ENCODE data around the gene OR8A1.

The OR8A1 gene

GRCh38 chr11:124569697-124570096 is at the start of gene OR8A1:
OR8A1 (plus strand) TSS chr11:124569997; CDS start chr11:124570120, 123 bp downstream.
- H3K36me3 Mint-ChIP-seq: no peaks in the 10 kb centered on the region

GRCh38 chr11:124520550-124520854 is 49.3 kb upstream of the OR8A1 start:
- Mint-ChIP-seq H3K27ac (no peak overlapping the region), H3K36me3 (no peaks in the 10 kb centered on the region), H3K4me3 (no peak overlapping the region), H3K9me3 (no peaks in the 10 kb centered on the region), H3K4me1 (no peaks in the 10 kb centered on the region), H3K27me3 (peaks cover 4% of the 10 kb centered on the region)

More at GRCh38 chr11:124569697-124570096, at the start of gene OR8A1:
- Mint-ChIP-seq H3K27me3 (peaks cover 17% of the 10 kb centered on the region), H3K4me1 (no peaks in the 10 kb centered on the region), H3K27ac (no peak within 1 kb of the TSS), H3K9me3 (no peaks in the 10 kb centered on the region), H3K4me3 (no peak within 1 kb of the TSS)

- H3K9me3 Mint-ChIP-seq: peaks cover 3% of the 10 kb centered on the region
- no peaks in the 10 kb centered on the region for H3K4me1 Mint-ChIP-seq
- peaks cover 21% of the 10 kb centered on the region for H3K27me3 Mint-ChIP-seq
- H3K36me3 Mint-ChIP-seq: no peaks in the 10 kb centered on the region
- no peak overlapping the region for H3K27ac Mint-ChIP-seq
- H3K4me3 Mint-ChIP-seq: no peak overlapping the region
Measured at GRCh38 chr11:124533626-124534025, 36.2 kb upstream of the OR8A1 start.

GRCh38 chr11:124534051-124534450 is 35.7 kb upstream of the OR8A1 start:
- no peak overlapping the region for H3K4me3 Mint-ChIP-seq
- no peaks in the 10 kb centered on the region for H3K4me1 Mint-ChIP-seq
- H3K9me3 Mint-ChIP-seq: no peaks in the 10 kb centered on the region
- no peaks in the 10 kb centered on the region for H3K36me3 Mint-ChIP-seq
- H3K27ac Mint-ChIP-seq: no peak overlapping the region
- peaks cover 22% of the 10 kb centered on the region for H3K27me3 Mint-ChIP-seq

- H3K4me1 Mint-ChIP-seq: no peaks in the 10 kb centered on the region
- H3K27me3 Mint-ChIP-seq: peaks cover 25% of the 10 kb centered on the region
- H3K4me3 Mint-ChIP-seq: no peak overlapping the region
- no peaks in the 10 kb centered on the region for H3K9me3 Mint-ChIP-seq
- no peaks in the 10 kb centered on the region for H3K36me3 Mint-ChIP-seq
- H3K27ac Mint-ChIP-seq: no peak overlapping the region
Measured at GRCh38 chr11:124535552-124536232, 34.1 kb upstream of the OR8A1 start.

GRCh38 chr11:124536520-124536919 is 33.3 kb upstream of the OR8A1 start:
- Mint-ChIP-seq H3K36me3 (no peaks in the 10 kb centered on the region), H3K4me3 (no peak overlapping the region), H3K27ac (no peak overlapping the region), H3K4me1 (no peaks in the 10 kb centered on the region), H3K9me3 (no peaks in the 10 kb centered on the region), H3K27me3 (peaks cover 26% of the 10 kb centered on the region)

- Mint-ChIP-seq H3K4me1 (no peaks in the 10 kb centered on the region), H3K27ac (no peak overlapping the region), H3K27me3 (peaks cover 26% of the 10 kb centered on the region), H3K4me3 (no peak overlapping the region), H3K36me3 (no peaks in the 10 kb centered on the region), H3K9me3 (peaks cover 2% of the 10 kb centered on the region)
Measured at GRCh38 chr11:124538019-124538418, 31.8 kb upstream of the OR8A1 start.

GRCh38 chr11:124541204-124541603 is 28.6 kb upstream of the OR8A1 start:
- Mint-ChIP-seq H3K27me3 (peaks cover 30% of the 10 kb centered on the region), H3K4me1 (no peaks in the 10 kb centered on the region), H3K36me3 (no peaks in the 10 kb centered on the region), H3K27ac (no peak overlapping the region), H3K4me3 (no peak overlapping the region), H3K9me3 (peaks cover 5% of the 10 kb centered on the region)

- Mint-ChIP-seq H3K36me3 (no peaks in the 10 kb centered on the region), H3K27ac (no peak overlapping the region), H3K9me3 (peaks cover 5% of the 10 kb centered on the region), H3K27me3 (peaks cover 26% of the 10 kb centered on the region), H3K4me3 (no peak overlapping the region), H3K4me1 (no peaks in the 10 kb centered on the region)
Measured at GRCh38 chr11:124543145-124543544, 26.7 kb upstream of the OR8A1 start.

- H3K4me1 Mint-ChIP-seq: no peaks in the 10 kb centered on the region
- no peak within 1 kb of the TSS for H3K4me3 Mint-ChIP-seq
- H3K27ac Mint-ChIP-seq: no peak within 1 kb of the TSS
- no peaks in the 10 kb centered on the region for H3K36me3 Mint-ChIP-seq
- peaks cover 5% of the 10 kb centered on the region for H3K9me3 Mint-ChIP-seq
- peaks cover 26% of the 10 kb centered on the region for H3K27me3 Mint-ChIP-seq
Measured at GRCh38 chr11:124543554-124543953, 26.2 kb upstream of the OR8A1 start, which contains the start of gene OR8B12. OR8B12 (minus strand) TSS chr11:124543654; CDS start chr11:124543654, 0 bp downstream.

GRCh38 chr11:124551189-124551588 is 18.6 kb upstream of the OR8A1 start:
- Mint-ChIP-seq H3K9me3 (no peaks in the 10 kb centered on the region), H3K4me1 (no peaks in the 10 kb centered on the region), H3K36me3 (no peaks in the 10 kb centered on the region), H3K27me3 (peaks cover 10% of the 10 kb centered on the region), H3K27ac (no peak overlapping the region), H3K4me3 (no peak overlapping the region)

GRCh38 chr11:124551987-124552386 is 17.8 kb upstream of the OR8A1 start:
- no peak overlapping the region for H3K27ac Mint-ChIP-seq
- H3K4me3 Mint-ChIP-seq: no peak overlapping the region
- H3K4me1 Mint-ChIP-seq: no peaks in the 10 kb centered on the region
- H3K36me3 Mint-ChIP-seq: no peaks in the 10 kb centered on the region
- H3K27me3 Mint-ChIP-seq: peaks cover 12% of the 10 kb centered on the region
- no peaks in the 10 kb centered on the region for H3K9me3 Mint-ChIP-seq

- Mint-ChIP-seq H3K4me1 (no peaks in the 10 kb centered on the region), H3K4me3 (no peak overlapping the region), H3K27ac (no peak overlapping the region), H3K9me3 (no peaks in the 10 kb centered on the region), H3K27me3 (peaks cover 9% of the 10 kb centered on the region), H3K36me3 (no peaks in the 10 kb centered on the region)
Measured at GRCh38 chr11:124556828-124557227, 13.0 kb upstream of the OR8A1 start.

- H3K27ac Mint-ChIP-seq: no peak overlapping the region
- H3K27me3 Mint-ChIP-seq: peaks cover 19% of the 10 kb centered on the region
- no peaks in the 10 kb centered on the region for H3K36me3 Mint-ChIP-seq
- H3K4me3 Mint-ChIP-seq: no peak overlapping the region
- no peaks in the 10 kb centered on the region for H3K9me3 Mint-ChIP-seq
- no peaks in the 10 kb centered on the region for H3K4me1 Mint-ChIP-seq
Measured at GRCh38 chr11:124570160-124570559, 363 bp downstream of the OR8A1 start.

- H3K9me3 Mint-ChIP-seq: no peaks in the 10 kb centered on the region
Measured at GRCh38 chr11:124577716-124578427, 8.1 kb downstream of the OR8A1 start.

GRCh38 chr11:124578761-124579160 is 9.0 kb downstream of the OR8A1 start:
- no peaks in the 10 kb centered on the region for H3K9me3 Mint-ChIP-seq
- no peaks in the 10 kb centered on the region for H3K36me3 Mint-ChIP-seq
- peaks cover 6% of the 10 kb centered on the region for H3K27me3 Mint-ChIP-seq
- no peak overlapping the region for H3K4me3 Mint-ChIP-seq
- H3K4me1 Mint-ChIP-seq: no peaks in the 10 kb centered on the region
- no peak overlapping the region for H3K27ac Mint-ChIP-seq

More at GRCh38 chr11:124577716-124578427, 8.1 kb downstream of the OR8A1 start:
- Mint-ChIP-seq H3K27me3 (peaks cover 6% of the 10 kb centered on the region), H3K36me3 (no peaks in the 10 kb centered on the region), H3K27ac (no peak overlapping the region), H3K4me3 (no peak overlapping the region), H3K4me1 (no peaks in the 10 kb centered on the region)

Measured in activated naive CD4-positive, alpha-beta T cell treated with anti-CD3 and anti-CD28 coated beads, Interleukin-2, amount 50 U/mL, for 24 hours (primary cell).